Smooth muscle cell (in vitro differentiated cells): ENCODE data around the gene ZBTB16. TPM values are rescaled to one million over a fixed set of nuclear protein-coding genes. Genes with fewer than 3 reads are reported as not detected.

Experiments
- DNase-seq: peaks from one replicate; lab custom pipeline; 2025; ENCODE audit not compliant: unreplicated experiment; lab: John Stamatoyannopoulos, UW
- H2AFZ ChIP-seq: fragments of 200-600 bp; sonication (generic); 2 replicates; pipeline ENCODE4 v1.6.0; 2016; ENCODE audit warnings: antibody characterized with exemption, low read depth, mild to moderate bottlenecking
- H3F3A ChIP-seq: fragments of 200-600 bp; sonication (generic); 2 replicates; pipeline ENCODE4 v1.6.0; 2017; ENCODE audit warnings: antibody characterized with exemption, low read depth
- H3K27ac ChIP-seq: fragments of 200-600 bp; sonication (generic); 2 replicates; pipeline ENCODE4 v1.5.1; 2016; ENCODE audit warnings: low read depth, mild to moderate bottlenecking
- H3K27me3 ChIP-seq: fragments of 200-600 bp; sonication (generic); 2 replicates; pipeline ENCODE4 v1.6.1; 2016; ENCODE audit warnings: low read depth, mild to moderate bottlenecking
- H3K36me3 ChIP-seq: fragments of 200-600 bp; sonication (generic); 2 replicates; pipeline ENCODE4 v1.5.1; 2016; ENCODE audit warnings: low read depth
- H3K4me1 ChIP-seq: fragments of 200-600 bp; sonication (generic); 2 replicates; pipeline ENCODE4 v1.5.1; 2016; ENCODE audit warnings: low read depth
- H3K4me2 ChIP-seq: fragments of 200-600 bp; sonication (generic); 2 replicates; pipeline ENCODE4 v1.6.0; 2016; ENCODE audit warnings: mild to moderate bottlenecking
- H3K4me3 ChIP-seq: fragments of 200-600 bp; sonication (generic); 2 replicates; pipeline ENCODE4 v1.5.1; 2016; ENCODE audit warnings: mild to moderate bottlenecking
- H3K79me2 ChIP-seq: fragments of 200-600 bp; sonication (generic); 2 replicates; pipeline ENCODE4 v1.6.0; 2016; ENCODE audit warnings: low read depth, mild to moderate bottlenecking
- H3K9ac ChIP-seq: fragments of 200-600 bp; sonication (generic); 2 replicates; pipeline ENCODE4 v1.6.0; 2016; ENCODE audit warnings: low read depth
- H3K9me3 ChIP-seq: fragments of 200-600 bp; sonication (generic); replicated peaks from 2 replicates; pipeline ENCODE4 v1.5.1; 2016; ENCODE audit warnings: low read depth
- H4K20me1 ChIP-seq: fragments of 200-600 bp; sonication (generic); 2 replicates; pipeline ENCODE4 v1.6.0; 2016; ENCODE audit warnings: low read depth
- CTCF ChIP-seq: fragments of 200-600 bp; sonication (generic); IDR thresholded peaks from 2 replicates; pipeline ENCODE4 v1.5.1; 2017; ENCODE audit warnings: borderline replicate concordance, mild to moderate bottlenecking, antibody characterized with exemption; ENCODE audit not compliant: insufficient read depth, poor library complexity, severe bottlenecking
- WGBS: methylation state at CpG from one replicate; pipeline ENCODE4 v1.1.7; 2016; ENCODE audit warnings: low lambda C conversion rate; 5-methylcytosine and 5-hydroxymethylcytosine counted together
- polyA plus RNA-seq: library from polyadenylated mRNA; unstranded; fragments of >200 nt; fragmentation: Nextera tagmentation; extraction: Ambion mirVana; gene quantifications from 2 replicates; pipeline ENCODE4 v1.2.1, GENCODE V29; 2016
- total RNA-seq: library from RNA; depleted of rRNA; stranded (reverse); fragments of >200 nt; gene quantifications from 2 replicates; pipeline ENCODE4 v1.2.3, GENCODE V29; 2014

Gene ZBTB16
- total and polyA plus RNA-seq, 2 experiments from 2014 or later = not detected

- H3K4me1 ChIP-seq = peaks cover 34% of the 10 kb centered on the region
These were observed 104.4 kb downstream of the ZBTB16 start for GRCh38 chr11:114163830-114164401.

GRCh38 chr11:114164546-114164945, 105.0 kb downstream of the ZBTB16 start:
- TF ChIP-seq CTCF = no peak
- Histone ChIP-seq H3K4me2 (no peak overlapping the region), H3K4me1 (peaks cover 30% of the 10 kb centered on the region), H3K27ac (no peak overlapping the region), H4K20me1 (no peaks in the 10 kb centered on the region), H3K4me3 (no peak overlapping the region), H3K9me3 (no peaks in the 10 kb centered on the region), H3K27me3 (peaks cover 7% of the 10 kb centered on the region), H2AFZ (no peak overlapping the region), H3K79me2 (no peaks in the 10 kb centered on the region), H3K36me3 (no peaks in the 10 kb centered on the region), H3K9ac (no peak overlapping the region), H3F3A (no peaks in the 10 kb centered on the region)
- no peak for DNase-seq
- WGBS = 95% methylated on average over 9 of the region's 9 CpGs

More at GRCh38 chr11:114163830-114164401, 104.4 kb downstream of the ZBTB16 start:
- Histone ChIP-seq H3K9ac (no peak overlapping the region), H3K79me2 (no peaks in the 10 kb centered on the region), H3K36me3 (no peaks in the 10 kb centered on the region), H3K4me3 (no peak overlapping the region), H3K27ac (no peak overlapping the region), H3K9me3 (no peaks in the 10 kb centered on the region), H2AFZ (no peak overlapping the region), H3F3A (no peaks in the 10 kb centered on the region), H3K4me2 (no peak overlapping the region), H4K20me1 (no peaks in the 10 kb centered on the region), H3K27me3 (peaks cover 5% of the 10 kb centered on the region)
- WGBS = 75% methylated on average over 9 of the region's 9 CpGs
- TF ChIP-seq CTCF = no peak
- no peak for DNase-seq

- H3K27me3 ChIP-seq = peaks cover 7% of the 10 kb centered on the region
These were observed 106.1 kb downstream of the ZBTB16 start for GRCh38 chr11:114165326-114166230.

More at GRCh38 chr11:114165326-114166230, 106.1 kb downstream of the ZBTB16 start:
- Histone ChIP-seq H3K4me1 (peaks cover 22% of the 10 kb centered on the region), H3K4me3 (no peak overlapping the region), H3K9ac (no peak overlapping the region), H3K9me3 (no peaks in the 10 kb centered on the region), H3F3A (no peaks in the 10 kb centered on the region), H3K27ac (no peak overlapping the region), H3K36me3 (no peaks in the 10 kb centered on the region), H2AFZ (no peak overlapping the region), H4K20me1 (no peaks in the 10 kb centered on the region), H3K79me2 (no peaks in the 10 kb centered on the region), H3K4me2 (no peak overlapping the region)
- TF ChIP-seq CTCF = no peak
- DNase-seq = no peak
- 97% methylated on average over 7 of the region's 7 CpGs for WGBS
